SH-SY5Y (cell line): ENCODE data around the gene STK32C.

ENCODE experiments used
- GATA2 ChIP-seq: IDR thresholded peaks from 2 replicates; pipeline ENCODE4 v1.6.1; 2011; ENCODE audit warnings: mild to moderate bottlenecking, low read depth, low read length
- GATA3 ChIP-seq: IDR thresholded peaks from 2 replicates; pipeline ENCODE4 v1.6.1; 2011; ENCODE audit warnings: low read depth, mild to moderate bottlenecking, low read length, moderate library complexity

The STK32C gene

DNA sequence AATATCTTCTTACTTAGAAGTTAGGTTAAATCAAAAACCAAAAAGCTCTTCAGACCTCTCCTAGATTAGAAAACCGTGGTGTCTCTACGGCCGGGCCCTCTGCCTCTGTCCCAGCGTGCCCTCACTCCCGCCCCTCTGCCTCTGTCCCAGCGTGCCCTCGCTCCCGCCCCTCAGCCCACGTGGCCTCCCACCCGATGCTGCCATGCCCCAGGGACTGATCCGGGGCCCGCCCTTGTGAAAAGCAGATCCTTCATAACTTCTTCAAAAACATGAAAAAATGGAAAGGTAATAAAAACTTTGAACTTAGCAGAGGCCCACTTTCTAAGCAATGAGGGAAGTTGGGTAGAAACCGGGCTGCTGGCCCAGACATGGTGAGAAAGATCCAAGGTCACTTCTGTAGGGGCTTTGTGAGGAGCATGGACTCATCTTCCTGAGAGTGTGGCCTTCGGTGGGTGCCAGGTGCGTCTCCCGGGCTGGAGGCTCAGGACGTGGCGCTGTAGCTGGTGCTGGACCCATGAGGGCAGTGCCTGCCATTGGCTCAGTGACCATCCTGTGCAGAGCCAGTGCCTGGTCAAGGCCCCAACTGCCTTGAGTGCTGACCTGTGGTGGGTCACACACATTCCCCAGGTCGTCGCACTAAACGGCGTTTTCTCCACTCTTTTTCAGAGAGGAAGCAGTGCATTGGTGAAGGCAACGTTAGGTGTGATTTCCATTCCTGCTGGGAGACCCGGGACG is 125.9 kb downstream of the STK32C start:
- TF ChIP-seq GATA2 (no peak), GATA3 (no peak)

DNA sequence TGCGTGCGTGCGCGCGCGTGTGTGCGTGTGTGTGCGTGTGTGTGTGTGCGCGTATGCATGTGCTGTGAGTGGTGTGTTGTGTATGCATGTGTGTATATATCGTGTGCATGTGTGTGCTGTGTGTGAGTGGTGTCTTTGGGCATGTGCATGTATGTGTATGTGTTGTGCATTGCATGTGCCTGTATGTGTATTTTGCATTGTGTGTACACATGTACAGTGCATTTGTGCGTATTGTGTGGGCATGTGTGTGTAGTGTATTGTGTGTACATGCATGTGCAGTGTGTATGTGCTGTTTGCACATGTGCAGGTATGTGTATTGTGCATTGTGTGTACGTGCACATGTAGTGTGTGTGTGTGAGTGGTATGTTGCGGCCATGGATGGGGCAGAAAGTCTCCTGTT is 127.0 kb downstream of the STK32C start:
- TF ChIP-seq GATA2 = no peak
- no peak for TF ChIP-seq GATA3

- TF ChIP-seq GATA2 (no peak), GATA3 (no peak)
These were observed 128.0 kb downstream of the STK32C start for GRCh38 chr10:132179551-132180392.

DNA sequence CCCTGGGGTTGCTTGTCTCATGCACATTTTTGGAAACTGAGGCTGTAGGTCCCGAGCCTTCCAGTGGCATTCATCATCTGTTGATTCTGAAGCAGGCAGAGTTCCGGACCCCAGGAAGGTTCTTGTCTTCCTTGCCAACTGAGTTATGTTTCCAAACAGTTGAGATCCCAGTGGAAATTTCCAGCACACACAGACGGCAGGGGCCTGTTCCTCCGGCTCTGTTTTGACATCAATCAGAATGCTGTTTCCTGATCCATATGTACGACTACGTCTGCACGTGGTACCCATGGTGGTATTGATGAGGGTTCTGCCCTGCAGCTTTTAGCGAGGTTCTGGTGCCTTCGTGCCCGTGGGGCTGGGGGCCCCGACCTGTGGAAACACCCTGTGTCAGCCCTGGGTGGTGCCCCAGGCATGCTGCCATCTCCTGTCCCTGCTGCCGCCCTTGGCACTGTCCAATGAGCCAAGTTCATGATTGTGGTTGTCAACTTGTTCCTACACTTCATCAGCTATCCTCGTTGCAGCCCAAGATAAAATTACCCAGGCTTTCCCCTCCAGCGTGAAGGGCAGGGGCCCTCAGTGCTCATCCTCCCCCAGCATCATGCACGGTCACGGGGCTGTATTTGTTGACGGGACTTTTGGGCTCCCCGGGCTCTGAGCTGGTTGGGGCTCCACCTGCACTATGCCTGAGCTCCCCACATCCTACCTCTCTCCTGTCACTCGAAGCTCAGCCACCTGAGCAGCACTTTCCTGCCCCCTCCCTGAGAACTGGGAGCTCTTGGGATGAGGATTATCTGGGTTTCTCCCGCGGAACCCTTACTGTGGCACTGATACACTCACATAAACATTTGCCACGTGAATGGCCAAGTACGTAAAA is 128.8 kb downstream of the STK32C start:
- TF ChIP-seq GATA2 (no peak), GATA3 (no peak)

DNA sequence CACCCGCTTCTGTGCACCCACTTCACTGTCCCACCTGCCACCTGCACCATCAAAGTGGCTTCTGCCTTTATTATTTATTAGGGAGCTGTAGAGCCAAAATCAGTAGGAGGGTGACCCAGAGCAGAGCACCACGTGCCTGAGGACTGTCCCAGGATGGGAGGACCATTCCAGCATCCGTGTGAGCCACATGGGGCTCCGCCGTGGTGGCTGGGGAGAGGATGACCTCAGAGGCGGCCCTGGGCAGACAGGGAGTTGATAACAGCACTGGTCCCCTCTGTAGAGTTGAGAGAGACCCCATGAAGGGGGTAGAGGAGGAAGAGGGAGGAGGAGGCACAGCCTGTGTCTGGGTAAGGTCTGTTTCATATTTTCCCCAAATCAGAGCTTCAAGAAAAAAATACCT is 129.7 kb downstream of the STK32C start:
- no peak for TF ChIP-seq GATA2
- no peak for TF ChIP-seq GATA3

- TF ChIP-seq GATA3 (no peak), GATA2 (no peak)
These were observed 130.9 kb downstream of the STK32C start for GRCh38 chr10:132176623-132177500.

- TF ChIP-seq GATA3 (no peak), GATA2 (no peak)
These were observed 131.7 kb downstream of the STK32C start for GRCh38 chr10:132175907-132176581.

DNA sequence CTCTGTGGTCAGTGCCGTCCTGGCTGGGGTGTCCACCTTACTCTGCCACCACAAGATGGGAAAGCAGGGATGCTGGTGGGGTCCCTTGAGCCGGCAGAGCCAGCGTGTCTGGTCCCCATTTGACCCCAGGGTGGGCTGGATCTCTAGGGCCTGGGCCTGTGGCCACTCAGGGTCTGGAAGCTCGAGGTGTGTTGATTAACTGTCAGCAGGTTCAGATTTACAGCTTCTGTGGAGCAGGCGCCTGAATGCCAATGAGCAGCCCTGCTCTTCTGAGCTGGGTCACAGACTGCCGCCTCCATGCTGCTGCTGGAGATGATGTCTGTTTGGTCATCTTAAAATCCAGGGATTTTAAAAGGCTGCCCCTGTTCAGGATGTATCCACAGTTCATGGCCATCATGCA is 132.3 kb downstream of the STK32C start:
- TF ChIP-seq GATA3 (no peak), GATA2 (no peak)

GRCh38 chr10:132174237-132174636 is 133.5 kb downstream of the STK32C start:
- TF ChIP-seq GATA3 (no peak), GATA2 (no peak)

DNA sequence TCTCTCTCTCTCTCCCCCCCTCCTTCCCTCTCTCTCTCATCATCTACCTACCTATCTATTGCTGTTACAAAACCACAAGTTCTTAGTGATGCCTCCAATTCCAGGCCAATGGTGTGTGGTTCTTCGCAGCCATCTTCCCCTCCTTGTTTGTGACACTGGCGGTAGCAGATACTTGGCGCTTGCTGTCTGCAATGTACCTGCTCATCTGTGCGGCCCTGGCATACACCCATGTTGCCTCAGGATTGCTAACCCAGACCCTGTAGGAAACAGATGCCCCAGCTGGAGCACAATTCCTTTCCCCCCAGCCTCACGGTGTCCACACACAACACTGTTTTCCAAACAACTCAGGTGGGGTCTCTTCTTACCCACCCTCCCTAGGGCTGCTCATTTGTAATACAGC is 134.6 kb downstream of the STK32C start:
- no peak for TF ChIP-seq GATA2
- TF ChIP-seq GATA3 = no peak

GRCh38 chr10:132172091-132173066 is 135.4 kb downstream of the STK32C start:
- no peak for TF ChIP-seq GATA2
- no peak for TF ChIP-seq GATA3

- TF ChIP-seq GATA2 = no peak
- TF ChIP-seq GATA3 = no peak
These were observed 137.0 kb downstream of the STK32C start for GRCh38 chr10:132170561-132171361.
